K562 (cell line): ENCODE results near the gene RNASE7. TPM values are rescaled to one million over a fixed set of nuclear protein-coding genes. Genes with fewer than 3 reads are reported as not detected.

Source experiments
- CBX8 ChIP-seq: fragments of 200-600 bp; sonication (generic); IDR thresholded peaks from 2 replicates; pipeline ENCODE4 v1.6.1; 2012; ENCODE audit warnings: borderline replicate concordance, mixed run types, low read depth, mild to moderate bottlenecking, moderate library complexity, mixed read lengths, low read length, control low read depth, inconsistent platforms; ENCODE audit not compliant: poor library complexity, severe bottlenecking; ENCODE audit errors: extremely low read depth
- RB1 ChIP-seq: fragments of 450-650 bp; IDR thresholded peaks from 2 replicates; pipeline ENCODE4 v1.6.1; 2017; ENCODE audit warnings: low read depth, mild to moderate bottlenecking
- SNIP1 ChIP-seq: fragments of 450-650 bp; IDR thresholded peaks from 2 replicates; pipeline ENCODE4 v1.7.1; 2017; ENCODE audit warnings: low read depth, mild to moderate bottlenecking
- ZBTB7A ChIP-seq: IDR thresholded peaks from 2 replicates; pipeline ENCODE4 v1.6.1; 2011; ENCODE audit warnings: low read depth, mild to moderate bottlenecking, low read length, moderate library complexity, borderline replicate concordance; ENCODE audit not compliant: control insufficient read depth
- ZNF354B ChIP-seq: fragments of 250-450 bp; sonication (Bioruptor Pico); IDR thresholded peaks from 2 replicates; pipeline ENCODE4 v1.4.0; 2020
- ZNF551 ChIP-seq: fragments of 250-450 bp; sonication (Bioruptor Pico); IDR thresholded peaks from 2 replicates; pipeline ENCODE4 v1.5.0; 2021; ENCODE audit warnings: mild to moderate bottlenecking, moderate library complexity
- ZSCAN32 ChIP-seq: fragments of 450-650 bp; formaldehyde crosslinking; IDR thresholded peaks from 2 replicates; pipeline ENCODE4 v1.4.0; 2020; ENCODE audit warnings: mild to moderate bottlenecking, moderate library complexity
- polyA plus RNA-seq, 8 experiments: library from polyadenylated mRNA; depleted of rRNA in 4 of 8; stranded (reverse) in 5 of 8; unstranded in 3 of 8; fragments of >200 nt; fragmentation: Nextera tagmentation in 2 of 8; fragmentation: Illumina TruSeq in 1 of 8; extraction: Ambion mirVana in 2 of 8; extraction: Trizol in 1 of 8; gene quantifications; 2 replicates each; pipeline versions ENCODE4 v1.2.1 to v1.2.3, GENCODE V29; 2011 to 2014; ENCODE audit warnings: inconsistent platforms in 1 of 8, missing spikeins in 1 of 8
- total RNA-seq, 7 experiments: library from RNA; depleted of rRNA in 6 of 7; stranded (reverse); fragments of >200 nt in 6 of 7; fragmentation: Illumina TruSeq in 2 of 7; extraction: Trizol in 2 of 7; gene quantifications; 2 replicates each; pipeline versions ENCODE4 v1.2.1 to v1.2.3, GENCODE V29; 2011 to 2021; ENCODE audit warnings: low replicate concordance in 1 of 7
- TF ChIP-seq, protein P1 (sequence below), 2 experiments: fragments of 450-650 bp in 1 of 2; sonication (generic) in 1 of 2; formaldehyde crosslinking in 1 of 2; IDR thresholded peaks; 2 replicates each; pipeline versions ENCODE4 v1.7.1 to v1.9.0; 2016 to 2022; ENCODE audit warnings: inconsistent platforms in 1 of 2, mild to moderate bottlenecking in 1 of 2, missing genetic modification reagents in 1 of 2
- TF ChIP-seq, protein P2 (sequence below): fragments of 250-450 bp; sonication (Bioruptor Pico); IDR thresholded peaks from 2 replicates; pipeline ENCODE4 v1.4.0; 2020; ENCODE audit warnings: mild to moderate bottlenecking, moderate library complexity, borderline replicate concordance
- TF ChIP-seq, protein P3 (sequence below), 3 experiments: IDR thresholded peaks in 2 of 3; conservative IDR thresholded peaks in 1 of 3; 2 replicates each; pipeline ENCODE4 v1.5.1; 2011 to 2012; ENCODE audit warnings: low read length in 3 of 3, mild to moderate bottlenecking in 3 of 3, control low read depth in 2 of 3, improper control_type of control experiment in 1 of 3, inconsistent platforms in 1 of 3, low read depth in 1 of 3, mixed read lengths in 1 of 3, moderate library complexity in 1 of 3; ENCODE audit not compliant: insufficient read depth in 2 of 3

RNASE7 gene
- total and polyA plus RNA-seq, 9 of the 15 experiments (the other 6 are each of a cell fraction or from before 2014, with no cell fraction given), result not detected

DNA sequence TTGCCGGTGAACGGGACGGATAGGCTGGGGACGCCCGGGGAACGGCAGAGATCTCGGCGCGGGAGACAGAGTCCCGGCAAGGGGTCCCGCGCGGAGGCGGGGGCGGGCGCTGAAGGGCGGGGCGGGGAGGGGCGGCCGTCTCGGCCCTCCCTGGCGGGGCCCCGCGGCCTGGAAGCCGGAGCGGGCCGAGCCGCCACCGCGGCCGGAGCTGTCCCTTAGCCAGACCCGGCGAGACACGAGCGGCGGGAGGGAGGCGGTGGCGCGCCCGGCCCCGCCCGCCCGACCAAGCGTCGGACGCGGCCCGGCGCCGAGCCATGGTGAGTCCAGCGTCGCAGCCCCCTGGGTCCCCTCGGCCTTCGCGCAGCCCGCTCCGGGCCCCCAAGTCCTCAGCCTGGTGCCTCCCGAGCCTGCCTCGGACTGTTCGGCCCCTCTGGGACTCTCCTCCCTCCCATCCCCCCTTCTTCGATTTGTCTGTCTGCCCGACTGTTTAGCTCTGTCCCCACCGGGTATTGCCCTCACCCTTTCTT lies 28.0 kb downstream of the RNASE7 start, which contains the start of gene ARHGEF40 (continued):
- TF ChIP-seq, protein P1, sequence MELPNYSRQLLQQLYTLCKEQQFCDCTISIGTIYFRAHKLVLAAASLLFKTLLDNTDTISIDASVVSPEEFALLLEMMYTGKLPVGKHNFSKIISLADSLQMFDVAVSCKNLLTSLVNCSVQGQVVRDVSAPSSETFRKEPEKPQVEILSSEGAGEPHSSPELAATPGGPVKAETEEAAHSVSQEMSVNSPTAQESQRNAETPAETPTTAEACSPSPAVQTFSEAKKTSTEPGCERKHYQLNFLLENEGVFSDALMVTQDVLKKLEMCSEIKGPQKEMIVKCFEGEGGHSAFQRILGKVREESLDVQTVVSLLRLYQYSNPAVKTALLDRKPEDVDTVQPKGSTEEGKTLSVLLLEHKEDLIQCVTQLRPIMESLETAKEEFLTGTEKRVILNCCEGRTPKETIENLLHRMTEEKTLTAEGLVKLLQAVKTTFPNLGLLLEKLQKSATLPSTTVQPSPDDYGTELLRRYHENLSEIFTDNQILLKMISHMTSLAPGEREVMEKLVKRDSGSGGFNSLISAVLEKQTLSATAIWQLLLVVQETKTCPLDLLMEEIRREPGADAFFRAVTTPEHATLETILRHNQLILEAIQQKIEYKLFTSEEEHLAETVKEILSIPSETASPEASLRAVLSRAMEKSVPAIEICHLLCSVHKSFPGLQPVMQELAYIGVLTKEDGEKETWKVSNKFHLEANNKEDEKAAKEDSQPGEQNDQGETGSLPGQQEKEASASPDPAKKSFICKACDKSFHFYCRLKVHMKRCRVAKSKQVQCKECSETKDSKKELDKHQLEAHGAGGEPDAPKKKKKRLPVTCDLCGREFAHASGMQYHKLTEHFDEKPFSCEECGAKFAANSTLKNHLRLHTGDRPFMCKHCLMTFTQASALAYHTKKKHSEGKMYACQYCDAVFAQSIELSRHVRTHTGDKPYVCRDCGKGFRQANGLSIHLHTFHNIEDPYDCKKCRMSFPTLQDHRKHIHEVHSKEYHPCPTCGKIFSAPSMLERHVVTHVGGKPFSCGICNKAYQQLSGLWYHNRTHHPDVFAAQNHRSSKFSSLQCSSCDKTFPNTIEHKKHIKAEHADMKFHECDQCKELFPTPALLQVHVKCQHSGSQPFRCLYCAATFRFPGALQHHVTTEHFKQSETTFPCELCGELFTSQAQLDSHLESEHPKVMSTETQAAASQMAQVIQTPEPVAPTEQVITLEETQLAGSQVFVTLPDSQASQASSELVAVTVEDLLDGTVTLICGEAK (IDR thresholded peaks at IDR 0.05), result 0 out of 2 replicates have a peak, but pooled peaks have one; percentile 17
- TF ChIP-seq, protein P1 (CRISPR knock-in tag; IDR thresholded peaks at IDR 0.05), result no peak
- TF ChIP-seq ZNF551 (CRISPR knock-in tag) (no peak), SNIP1 (no peak), CBX8 (no peak), ZSCAN32 (CRISPR knock-in tag) (no peak), RB1 (0 out of 2 replicates have a peak, but pooled peaks have one; percentile 11), ZNF354B (CRISPR knock-in tag) (no peak), ZBTB7A (peak; percentile 26; the same call in 1 of the 2 replicates)
- TF ChIP-seq, protein P2, sequence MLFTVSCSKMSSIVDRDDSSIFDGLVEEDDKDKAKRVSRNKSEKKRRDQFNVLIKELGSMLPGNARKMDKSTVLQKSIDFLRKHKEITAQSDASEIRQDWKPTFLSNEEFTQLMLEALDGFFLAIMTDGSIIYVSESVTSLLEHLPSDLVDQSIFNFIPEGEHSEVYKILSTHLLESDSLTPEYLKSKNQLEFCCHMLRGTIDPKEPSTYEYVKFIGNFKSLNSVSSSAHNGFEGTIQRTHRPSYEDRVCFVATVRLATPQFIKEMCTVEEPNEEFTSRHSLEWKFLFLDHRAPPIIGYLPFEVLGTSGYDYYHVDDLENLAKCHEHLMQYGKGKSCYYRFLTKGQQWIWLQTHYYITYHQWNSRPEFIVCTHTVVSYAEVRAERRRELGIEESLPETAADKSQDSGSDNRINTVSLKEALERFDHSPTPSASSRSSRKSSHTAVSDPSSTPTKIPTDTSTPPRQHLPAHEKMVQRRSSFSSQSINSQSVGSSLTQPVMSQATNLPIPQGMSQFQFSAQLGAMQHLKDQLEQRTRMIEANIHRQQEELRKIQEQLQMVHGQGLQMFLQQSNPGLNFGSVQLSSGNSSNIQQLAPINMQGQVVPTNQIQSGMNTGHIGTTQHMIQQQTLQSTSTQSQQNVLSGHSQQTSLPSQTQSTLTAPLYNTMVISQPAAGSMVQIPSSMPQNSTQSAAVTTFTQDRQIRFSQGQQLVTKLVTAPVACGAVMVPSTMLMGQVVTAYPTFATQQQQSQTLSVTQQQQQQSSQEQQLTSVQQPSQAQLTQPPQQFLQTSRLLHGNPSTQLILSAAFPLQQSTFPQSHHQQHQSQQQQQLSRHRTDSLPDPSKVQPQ (CRISPR knock-in tag), result no peak
- TF ChIP-seq, protein P3, sequence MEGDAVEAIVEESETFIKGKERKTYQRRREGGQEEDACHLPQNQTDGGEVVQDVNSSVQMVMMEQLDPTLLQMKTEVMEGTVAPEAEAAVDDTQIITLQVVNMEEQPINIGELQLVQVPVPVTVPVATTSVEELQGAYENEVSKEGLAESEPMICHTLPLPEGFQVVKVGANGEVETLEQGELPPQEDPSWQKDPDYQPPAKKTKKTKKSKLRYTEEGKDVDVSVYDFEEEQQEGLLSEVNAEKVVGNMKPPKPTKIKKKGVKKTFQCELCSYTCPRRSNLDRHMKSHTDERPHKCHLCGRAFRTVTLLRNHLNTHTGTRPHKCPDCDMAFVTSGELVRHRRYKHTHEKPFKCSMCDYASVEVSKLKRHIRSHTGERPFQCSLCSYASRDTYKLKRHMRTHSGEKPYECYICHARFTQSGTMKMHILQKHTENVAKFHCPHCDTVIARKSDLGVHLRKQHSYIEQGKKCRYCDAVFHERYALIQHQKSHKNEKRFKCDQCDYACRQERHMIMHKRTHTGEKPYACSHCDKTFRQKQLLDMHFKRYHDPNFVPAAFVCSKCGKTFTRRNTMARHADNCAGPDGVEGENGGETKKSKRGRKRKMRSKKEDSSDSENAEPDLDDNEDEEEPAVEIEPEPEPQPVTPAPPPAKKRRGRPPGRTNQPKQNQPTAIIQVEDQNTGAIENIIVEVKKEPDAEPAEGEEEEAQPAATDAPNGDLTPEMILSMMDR (IDR thresholded peaks at IDR 0.05 in 2 of 3, conservative IDR thresholded peaks at IDR 0.05 in 1 of 3; ENCODE audit: insufficient read depth in 2 of 3, low read depth in 1 of 3, low read length in 3 of 3), result no peak
